Heart right ventricle (tissue), 16 donors: ENCODE data around the gene DCTN1. TPM values are rescaled to one million over a fixed set of nuclear protein-coding genes. Genes with fewer than 3 reads are reported as not detected.

Experiments
- ATAC-seq, 8 donors: fragments of 200-7000 bp; cut with Tn5 transposase; one replicate each; pipeline ENCODE4 v1.9.1; 2020; ENCODE audit warnings: mild to moderate bottlenecking in 8 of 8, moderate library complexity in 8 of 8, moderate number of reproducible peaks in 1 of 8
- DNase-seq, 2 donors: peaks; one replicate each; pipeline ENCODE4 v3.0.0-alpha.2; 2020
- H3K27ac ChIP-seq, 10 donors: fragments of 200-600 bp; sonication (generic) in 2 of 10; one replicate each; pipeline versions ENCODE4 v1.5.0 to v1.8.0; 2020 to 2022; ENCODE audit warnings: mild to moderate bottlenecking in 3 of 10
- H3K27me3 ChIP-seq, 7 donors: fragments of 200-600 bp; one replicate each; pipeline ENCODE4 v1.8.0; 2021 to 2022; ENCODE audit warnings: mild to moderate bottlenecking in 2 of 7
- H3K36me3 ChIP-seq, 9 donors: fragments of 200-600 bp; sonication (generic) in 1 of 9; one replicate each; pipeline versions ENCODE4 v1.5.0 to v1.8.0; 2020 to 2022; ENCODE audit warnings: mild to moderate bottlenecking in 2 of 9
- H3K4me1 ChIP-seq, 9 donors: fragments of 200-600 bp; sonication (generic) in 1 of 9; one replicate each; pipeline versions ENCODE4 v1.5.0 to v1.8.0; 2020 to 2022; ENCODE audit warnings: mild to moderate bottlenecking in 4 of 9
- H3K4me3 ChIP-seq, 10 donors: fragments of 200-600 bp; sonication (generic) in 2 of 10; one replicate each; pipeline versions ENCODE4 v1.5.0 to v1.8.0; 2020 to 2022; ENCODE audit warnings: mild to moderate bottlenecking in 7 of 10, moderate library complexity in 2 of 10
- H3K9me3 ChIP-seq, 11 donors: fragments of 200-600 bp in 10 of 11; sonication (generic) in 2 of 11; one replicate each; pipeline versions ENCODE4 v1.5.0 to v1.8.0; 2013 to 2022; ENCODE audit warnings: mild to moderate bottlenecking in 2 of 11, control low read depth in 1 of 11, moderate library complexity in 1 of 11
- CTCF ChIP-seq, 9 donors: fragments of 200-600 bp; sonication (generic) in 2 of 9; IDR thresholded peaks; one replicate each; pipeline versions ENCODE4 v1.5.0 to v1.8.0; 2021 to 2022; ENCODE audit warnings: antibody characterized with exemption in 9 of 9, mild to moderate bottlenecking in 5 of 9, moderate library complexity in 1 of 9
- WGBS, 2 donors: extraction: QIAGEN DNeasy Blood & Tissue Kit; methylation state at CpG; one replicate each; pipeline ENCODE4 v1.1.7; 2013; ENCODE audit warnings: inconsistent platforms in 1 of 2; 5-methylcytosine and 5-hydroxymethylcytosine counted together
- intact Hi-C, 10 donors: fragments of 100-400 bp; cut with DNase I; formaldehyde crosslinking; loops; one replicate each; pipeline versions ENCODE4 v1.11.1 to v1.14.2; 2022
- polyA plus RNA-seq, 2 donors: library from polyadenylated mRNA; stranded (reverse); fragments of 200-250 nt; gene quantifications; one replicate each; pipeline ENCODE4 v1.2.3, GENCODE V29; 2013
- total RNA-seq, 10 donors: library from RNA; stranded (reverse); fragmentation: NEBNext Ultra II Directional in 3 of 10; extraction: Animal tissue kit (Norgen Biotek cat#: 25700) in 3 of 10; gene quantifications; one replicate each; pipeline versions ENCODE4 v1.2.1 to v1.2.4, GENCODE V29; 2021 to 2023
- donor health status: Arrhythmogenic right ventricular cardiomyopathy.
- donor health status: ischemic (EF 13 %, LVEDD 7.1; RV severe dilation, severe dysfunction).
- donor health status: healthy with polysubstance abuse.
- donor health status: DM: no; HTN: yes; CAD: no.
- donor health status: DM: no; HTN: no; CAD: no.
- donor health status: ischemic (EF 25% LVEDD 6.9; RV normal size, moderate dysfunction).
- donor health status: ischemic (EF 25% LVEDD 5.7; RV mildly dilated, moderate dysfunction).
- donor health status: healthy.
- donor health status: DM: yes; HTN: yes; CAD: no.
- donor health status: Ischemic cardiomyopathy.
- donor health status: ischemic (EF 35%, LVEDD 5.7; RV mildly dilated, moderate dysfunction).
- donor health status: nonischemic (EF 11% LVEDD 7.7; RV severe dilation, severe dysfunction).
- donor health status: DM: yes; HTN: yes; CAD: no.
- donor health status: PGD.
- donor health status: ischemic (EF 29% LVEDD 5.4; RV normal size, mild dysfunction).
- donor health status: nonischemic (EF 23%, LVEDD 6.1; RV moderate dilation, normal function).

The DCTN1 gene
- total and polyA plus RNA-seq, 12 donors = 123 to 285 (median 183) TPM

- TF ChIP-seq CTCF (IDR thresholded peaks at IDR 0.05) = no peak
- ATAC-seq = no peak
- peaks cover 0 to 6% (median 0%) of the 10 kb centered on the region in 9 donors for H3K4me1 ChIP-seq
- DNase-seq = no peak
- no peaks in the 10 kb centered on the region for H3K27me3 ChIP-seq
- intact Hi-C loops = no loop called here
- peaks cover 0 to 14% (median 0%) of the 10 kb centered on the region in 9 donors for H3K36me3 ChIP-seq
- no peak overlapping the region for H3K4me3 ChIP-seq
- WGBS, 2 donors = 73 to 81% methylated on average over 2 of the region's 2 CpGs
- H3K27ac ChIP-seq = no peak overlapping the region
- H3K9me3 ChIP-seq = no peaks in the 10 kb centered on the region
These were observed 54.3 kb downstream of the DCTN1 start for GRCh38 chr2:74325815-74326214.

GRCh38 chr2:74321737-74322136 lies 58.4 kb downstream of the DCTN1 start:
- Histone ChIP-seq H3K4me1 (peaks cover 0 to 13% (median 0%) of the 10 kb centered on the region in 9 donors), H3K27ac (no peak overlapping the region), H3K27me3 (no peaks in the 10 kb centered on the region), H3K36me3 (no peaks in the 10 kb centered on the region), H3K9me3 (no peaks in the 10 kb centered on the region), H3K4me3 (no peak overlapping the region)
- ATAC-seq (no peak), DNase-seq (no peak)
- TF ChIP-seq CTCF (IDR thresholded peaks at IDR 0.05) = no peak
- intact Hi-C loops = no loop called here
- WGBS, 2 donors = 89 to 96% methylated on average over 2 of the region's 2 CpGs

- Histone ChIP-seq H3K27me3 (no peaks in the 10 kb centered on the region), H3K4me1 (peaks cover 0 to 13% (median 0%) of the 10 kb centered on the region in 9 donors), H3K9me3 (no peaks in the 10 kb centered on the region), H3K36me3 (peaks cover 0 to 18% (median 0%) of the 10 kb centered on the region in 9 donors), H3K27ac (no peak overlapping the region), H3K4me3 (no peak overlapping the region)
- DNase-seq (no peak), ATAC-seq (no peak)
- intact Hi-C loops = no loop called here
- TF ChIP-seq CTCF (IDR thresholded peaks at IDR 0.05) = no peak
These were observed 62.4 kb downstream of the DCTN1 start for GRCh38 chr2:74317701-74318100.

- no peaks in the 10 kb centered on the region for H3K27me3 ChIP-seq
- WGBS, 2 donors = 67 to 73% methylated on average over 6 of the region's 6 CpGs
- H3K27ac ChIP-seq = no peak overlapping the region
- TF ChIP-seq CTCF (IDR thresholded peaks at IDR 0.05) = no peak
- peaks cover 0 to 13% (median 0%) of the 10 kb centered on the region in 9 donors for H3K4me1 ChIP-seq
- DNase-seq (no peak), ATAC-seq (no peak)
- intact Hi-C loops = no loop called here
- peaks cover 0 to 18% (median 0%) of the 10 kb centered on the region in 9 donors for H3K36me3 ChIP-seq
- no peaks in the 10 kb centered on the region for H3K9me3 ChIP-seq
- H3K4me3 ChIP-seq = no peak overlapping the region
These were observed 63.4 kb downstream of the DCTN1 start for GRCh38 chr2:74316627-74317295.
